Suprapubic skin (tissue), 3 donors: Measurements from ENCODE around the gene AKT1.
"Not testable (repeated sequence)": the region's sequence is repeated elsewhere in the genome, so short reads cannot be mapped to it uniquely, and the experiment has no call there.

Experiments
- CTCF ChIP-seq, 2 donors: fragments of 200-600 bp in 1 of 2; fragments of 450-650 bp in 1 of 2; sonication (generic) in 1 of 2; IDR thresholded peaks; one replicate each; pipeline ENCODE4 v1.5.1; 2016 to 2019; ENCODE audit warnings: antibody characterized with exemption in 2 of 2, mild to moderate bottlenecking in 1 of 2, moderate library complexity in 1 of 2
- POLR2A ChIP-seq, 2 donors: fragments of 450-650 bp; IDR thresholded peaks; one replicate each; pipeline ENCODE4 v1.6.1; 2017; ENCODE audit warnings: antibody characterized with exemption in 2 of 2, mild to moderate bottlenecking in 2 of 2, moderate library complexity in 2 of 2

- not testable (repeated sequence) for TF ChIP-seq CTCF, POLR2A (IDR thresholded peaks at IDR 0.05)
These were observed 40.8 kb upstream of the AKT1 start for GRCh38 chr14:104836171-104836935.
